Pulmonary artery endothelial cell (primary cell): ENCODE results near the gene FOSL2. TPM values are rescaled to one million over a fixed set of nuclear protein-coding genes. Genes with fewer than 3 reads are reported as not detected.

Source experiments
- DNase-seq: peaks from one replicate; pipeline ENCODE4 v3.0.0-alpha.2; 2011; ENCODE audit warnings: low read depth, low spot score
- total RNA-seq: library from RNA; depleted of rRNA; stranded (reverse); fragments of >200 nt; gene quantifications from 2 replicates; pipeline ENCODE4 v1.2.3, GENCODE V29; 2014

Gene FOSL2
- total RNA-seq, 1 donor from 2014 or later = 36.3 TPM

DNA sequence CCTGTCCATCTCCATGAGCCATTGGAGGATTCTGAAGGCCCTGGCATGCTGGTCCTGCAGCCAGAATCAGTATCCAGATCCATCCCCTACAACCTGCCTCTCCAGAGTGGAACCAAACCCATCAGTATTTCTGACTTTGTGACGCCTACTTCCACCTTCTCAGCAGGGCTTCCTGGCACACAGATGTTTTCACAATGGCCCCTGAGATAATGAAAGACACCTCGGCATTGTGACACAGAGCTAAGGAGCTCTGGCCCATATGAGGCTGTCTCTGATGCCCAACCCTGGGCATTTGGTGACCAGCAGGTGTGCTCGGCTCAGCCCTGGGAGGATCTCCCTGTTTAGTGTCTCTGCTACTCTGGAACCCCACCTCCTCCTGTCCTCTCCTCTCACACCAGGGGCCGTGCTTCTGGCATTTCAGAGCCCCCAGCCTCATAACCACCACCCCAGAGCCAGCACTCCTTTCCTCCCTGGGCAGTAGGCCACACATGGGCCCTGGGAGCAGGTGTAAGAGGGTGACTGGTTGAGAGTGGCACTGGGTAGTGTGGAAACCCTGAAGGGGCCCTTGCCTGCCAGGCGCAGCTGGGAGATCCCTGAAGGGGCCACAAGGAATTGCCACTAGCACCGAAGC, 38.2 kb downstream of the FOSL2 start:
- DNase-seq = no peak

DNA sequence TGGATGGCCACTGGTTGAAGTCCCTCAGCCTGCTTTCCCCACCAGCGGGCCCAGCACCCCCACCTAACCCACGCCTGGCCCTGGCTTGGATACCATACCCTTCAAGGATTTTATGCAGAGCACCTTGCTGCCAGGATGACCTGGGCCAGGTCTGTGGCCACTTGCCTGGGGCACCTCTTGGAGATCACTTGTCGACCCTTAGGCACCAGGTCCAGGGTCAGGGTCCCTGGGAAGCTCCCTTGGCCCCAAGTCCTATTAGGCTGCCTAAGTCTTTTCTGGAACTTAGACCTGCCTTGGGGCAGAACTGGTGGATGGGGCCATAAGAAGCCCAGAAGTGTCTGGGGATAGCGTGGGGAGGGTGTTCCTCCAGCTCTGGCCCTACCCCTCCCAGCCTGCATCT, 39.1 kb downstream of the FOSL2 start:
- DNase-seq = no peak

DNA sequence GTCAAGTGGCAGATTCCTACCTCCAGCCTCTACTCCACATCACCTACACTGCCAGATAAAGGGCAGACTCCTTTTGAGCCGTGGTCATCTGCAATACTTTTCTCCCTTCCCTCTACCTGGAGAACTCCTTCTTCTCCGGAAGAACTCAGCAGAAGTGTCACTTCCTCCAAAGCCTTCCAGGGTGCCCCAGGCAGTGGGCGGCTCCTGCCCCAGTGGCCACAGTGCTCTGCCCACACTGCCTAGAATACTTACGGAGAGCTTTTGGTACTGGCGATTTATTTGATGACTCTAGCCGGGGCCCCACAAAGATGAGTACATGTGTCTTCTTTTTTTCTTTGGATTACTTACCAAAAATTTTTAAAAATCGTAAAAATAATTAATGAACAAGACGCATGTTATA, 39.7 kb downstream of the FOSL2 start:
- DNase-seq = no peak

DNA sequence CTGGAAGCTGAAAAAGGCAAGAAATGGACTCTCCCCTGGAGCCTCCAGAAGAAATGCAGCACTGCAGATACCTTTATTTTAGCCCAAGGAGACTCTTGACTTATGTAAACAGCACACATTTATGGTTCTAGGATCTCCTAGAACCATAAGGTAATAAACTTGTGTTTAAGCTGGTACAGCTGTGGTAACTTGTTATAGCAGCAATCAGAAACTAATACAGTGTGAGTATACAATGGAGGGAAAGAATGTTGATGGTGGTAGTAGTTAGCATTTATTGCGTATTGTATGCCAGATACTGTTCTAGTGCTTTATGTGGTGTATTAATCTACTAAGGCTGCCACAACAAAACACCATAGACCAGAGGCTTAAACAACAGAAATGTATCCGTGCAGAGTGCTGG, 40.6 kb downstream of the FOSL2 start:
- no peak for DNase-seq

DNA sequence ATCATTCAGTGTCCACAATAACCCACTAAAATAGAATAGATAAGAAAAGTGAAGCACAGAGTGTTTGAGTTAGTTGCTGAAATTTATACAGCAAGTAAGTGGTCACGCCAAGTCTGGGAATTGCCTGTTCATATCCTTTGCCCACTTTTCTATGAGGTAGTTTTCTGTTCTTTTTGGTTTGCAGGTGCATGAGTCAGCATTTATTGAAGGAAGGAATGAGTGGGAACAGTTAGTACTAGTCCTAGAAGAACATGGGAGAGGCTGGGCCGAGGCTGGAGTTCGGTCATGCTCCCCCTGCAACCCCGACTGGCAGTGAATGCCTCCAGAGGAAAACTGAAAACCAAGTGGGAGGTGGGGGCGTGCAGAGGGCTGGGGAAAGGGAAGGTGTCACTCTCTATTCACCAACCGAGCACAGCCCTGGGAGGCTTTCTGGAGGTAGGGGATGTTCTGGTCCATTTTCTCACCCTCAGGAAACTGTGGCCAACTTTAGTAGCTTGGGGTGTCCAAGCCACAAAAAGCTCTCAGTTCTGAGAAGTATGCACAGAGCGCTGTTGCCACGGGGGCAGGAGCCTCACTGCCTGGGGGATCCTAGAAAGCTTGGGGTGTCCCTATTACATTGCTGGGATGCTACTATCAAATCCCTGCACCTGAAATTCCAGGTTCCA, 41.4 kb downstream of the FOSL2 start:
- DNase-seq = no peak

DNA sequence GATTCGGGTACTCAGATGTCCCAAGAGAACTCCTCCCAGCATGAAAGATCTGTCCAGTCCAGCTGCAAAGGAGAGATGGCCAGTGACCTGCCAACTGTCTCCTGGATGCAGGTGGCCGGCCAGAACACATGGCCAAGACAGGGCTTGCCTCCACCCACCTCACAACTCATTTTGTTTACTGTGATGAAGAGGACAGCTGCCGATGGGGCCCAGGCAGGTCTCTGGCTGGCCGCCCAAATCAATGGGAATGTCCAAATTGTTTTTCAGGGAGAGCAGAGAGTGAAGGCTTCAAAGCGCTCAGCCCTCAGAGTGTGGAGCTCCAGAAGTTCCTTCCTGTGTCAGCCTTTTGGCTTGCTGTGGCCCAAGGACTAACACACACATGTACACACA, 41.9 kb downstream of the FOSL2 start:
- no peak for DNase-seq

DNA sequence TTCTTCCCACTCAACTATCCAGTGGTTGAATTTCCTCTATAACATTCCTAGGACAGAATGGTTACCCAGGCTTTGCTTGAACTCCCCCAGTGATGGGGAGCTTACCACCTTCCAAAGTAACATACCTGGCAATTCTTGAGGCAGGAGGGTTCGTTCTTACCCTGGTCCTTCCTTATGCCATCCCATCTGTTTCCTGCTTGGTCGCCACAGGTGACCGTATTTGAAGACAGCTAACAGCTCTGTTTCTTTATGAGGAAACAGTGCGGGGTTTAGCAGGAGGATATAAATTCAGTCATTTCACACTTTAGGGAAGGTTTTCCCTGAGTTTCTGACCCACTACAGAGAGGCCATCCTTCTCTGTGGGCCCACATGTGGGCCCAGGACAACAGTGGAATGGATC, 42.6 kb downstream of the FOSL2 start:
- no peak for DNase-seq

DNA sequence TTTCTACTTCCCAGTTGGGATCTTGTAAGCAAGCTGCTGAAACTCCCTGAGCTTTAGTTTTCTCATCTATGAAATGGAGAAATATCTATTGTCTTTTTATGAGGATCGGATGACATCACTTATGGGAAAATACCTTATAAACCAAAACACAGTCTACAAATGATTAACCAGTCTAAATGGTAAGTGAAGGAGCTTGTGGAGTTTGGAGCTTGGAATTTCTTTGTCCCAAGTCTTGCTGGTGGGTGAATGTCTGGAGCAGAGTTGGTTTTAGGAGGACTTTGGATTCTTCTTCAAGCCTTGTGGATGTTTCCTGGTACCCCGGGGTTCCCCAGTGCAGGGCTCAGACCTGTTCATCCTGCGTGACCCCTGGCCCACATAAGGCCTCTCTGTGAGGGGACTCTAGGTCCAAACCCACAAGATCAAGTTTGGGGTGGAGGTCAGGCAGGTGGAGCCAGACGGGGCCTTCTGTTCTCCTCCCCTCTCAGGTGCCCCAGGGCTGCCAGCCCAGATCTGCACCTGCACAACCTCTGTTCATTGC, 43.2 kb downstream of the FOSL2 start:
- DNase-seq = no peak

DNA sequence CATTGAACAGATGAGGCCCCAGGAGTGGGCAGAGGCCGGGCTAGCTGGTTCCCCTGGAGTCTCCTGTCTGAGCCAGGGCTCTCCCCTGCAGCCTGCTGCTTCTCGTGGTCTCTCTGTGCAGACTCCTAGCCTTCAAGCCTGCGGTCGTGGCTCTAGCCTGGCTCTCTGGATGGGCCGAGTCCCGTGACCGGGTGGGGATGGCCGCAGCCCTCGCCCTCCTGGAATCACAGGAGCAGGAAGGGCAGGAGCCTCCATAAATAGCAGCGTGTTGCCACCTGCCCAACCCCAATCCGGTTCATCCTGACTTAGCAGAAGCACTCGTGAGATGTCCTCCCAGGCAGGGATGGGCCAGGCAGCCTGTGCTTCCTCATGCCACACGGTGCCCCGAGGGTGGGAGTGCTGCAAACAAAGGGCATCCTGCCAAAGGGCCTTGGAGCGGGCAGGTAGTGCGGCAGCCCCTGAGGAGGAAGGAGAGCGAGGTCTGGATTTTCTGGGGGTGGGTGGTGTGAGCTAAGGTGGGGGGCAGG, 43.9 kb downstream of the FOSL2 start:
- no peak for DNase-seq

DNA sequence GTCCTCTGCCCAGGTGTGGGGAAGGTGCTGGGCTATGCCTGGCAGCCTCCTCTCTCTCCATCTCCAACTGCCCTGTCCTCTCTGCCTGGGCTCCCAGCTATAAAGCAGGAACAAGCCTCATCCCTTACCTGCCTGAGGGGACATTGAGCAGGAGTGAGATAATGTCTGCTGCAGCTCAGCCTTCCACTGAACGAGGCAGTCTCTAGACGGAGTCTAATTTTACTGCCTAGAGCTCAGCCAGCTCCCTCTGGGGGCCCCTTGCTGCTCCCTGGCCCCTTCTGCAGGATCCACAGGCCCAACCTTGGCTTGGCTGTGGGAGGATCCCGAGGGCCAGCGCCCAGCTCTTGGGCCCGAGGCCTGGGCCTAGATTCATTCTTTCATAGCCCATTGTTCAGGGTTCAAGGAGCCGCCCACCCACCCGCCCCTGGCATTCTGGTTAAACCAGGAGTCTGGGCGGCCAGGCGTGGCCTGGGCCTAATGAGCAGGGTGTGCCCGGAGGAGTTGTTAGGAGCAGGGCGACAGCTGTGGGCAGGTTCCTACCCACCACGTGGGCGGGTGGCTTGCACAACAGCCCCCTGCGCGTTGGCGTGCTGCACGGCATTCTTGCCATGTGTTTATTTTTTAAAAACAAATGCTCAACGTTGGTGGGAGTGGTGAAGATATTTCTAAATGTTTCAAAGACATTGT, 44.6 kb downstream of the FOSL2 start:
- no peak for DNase-seq

DNA sequence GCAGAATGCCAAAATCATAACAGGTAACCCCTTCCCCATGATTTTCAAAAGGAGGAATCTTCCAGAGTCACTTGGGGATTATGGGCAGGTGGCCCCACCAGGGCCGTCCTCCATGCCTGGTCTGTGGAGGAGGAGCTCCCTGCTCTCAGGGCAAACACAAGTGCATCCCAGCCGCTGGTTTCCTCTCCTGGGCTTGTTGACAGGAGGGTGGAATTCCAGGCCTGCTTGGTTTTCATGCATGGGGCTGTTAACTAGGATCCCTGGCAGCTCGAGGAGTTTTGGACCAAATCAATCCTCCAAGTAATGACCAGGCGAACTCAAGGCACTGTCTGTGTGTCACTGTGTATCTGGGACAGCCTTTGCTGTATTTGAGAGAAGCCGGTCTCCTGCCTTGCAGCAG, 45.3 kb downstream of the FOSL2 start:
- DNase-seq = no peak

DNA sequence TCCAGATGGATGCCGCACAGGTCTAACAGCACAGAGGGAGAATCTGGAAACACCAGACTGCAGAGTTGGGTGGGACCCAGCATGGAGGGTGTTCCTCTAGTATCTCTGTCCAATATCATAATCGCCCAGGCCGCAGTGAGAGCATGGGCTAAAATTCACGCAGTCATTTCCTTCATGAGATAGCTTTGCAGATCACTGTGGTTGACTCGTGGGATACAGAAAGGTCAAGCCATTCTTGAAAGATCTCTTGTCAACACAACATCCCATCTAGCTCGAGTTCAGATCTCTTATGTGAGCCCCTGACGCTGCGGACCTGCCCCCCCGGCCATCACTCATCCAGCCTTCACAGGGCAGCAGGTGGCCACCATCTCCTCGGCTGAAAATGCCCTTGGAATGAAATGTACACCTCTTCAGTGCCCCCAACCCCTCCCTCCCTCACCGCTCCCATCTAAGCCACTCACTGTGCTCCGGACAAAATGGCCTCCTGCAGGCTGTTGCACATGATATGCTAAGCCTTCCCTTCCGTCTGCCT, 45.9 kb downstream of the FOSL2 start:
- no peak for DNase-seq

DNA sequence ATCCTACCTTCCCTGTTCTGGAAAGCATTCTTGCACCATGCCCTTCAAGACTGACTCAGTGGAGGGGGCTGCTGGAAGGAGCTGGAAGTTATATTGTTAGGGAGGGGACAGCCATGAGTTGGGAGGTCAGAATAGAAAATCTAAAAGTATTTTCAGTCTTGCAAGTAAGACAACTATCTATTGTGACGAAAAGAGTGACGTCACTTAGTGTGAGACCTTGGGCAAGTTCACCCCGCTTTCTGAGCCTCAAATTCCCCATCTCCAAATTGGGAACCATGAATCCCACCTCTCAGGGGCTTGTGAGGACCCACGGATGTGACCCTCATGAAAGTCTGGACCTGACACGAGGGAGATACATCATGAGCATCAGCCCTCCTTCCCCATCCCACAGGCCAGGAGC, 46.5 kb downstream of the FOSL2 start:
- no peak for DNase-seq

DNA sequence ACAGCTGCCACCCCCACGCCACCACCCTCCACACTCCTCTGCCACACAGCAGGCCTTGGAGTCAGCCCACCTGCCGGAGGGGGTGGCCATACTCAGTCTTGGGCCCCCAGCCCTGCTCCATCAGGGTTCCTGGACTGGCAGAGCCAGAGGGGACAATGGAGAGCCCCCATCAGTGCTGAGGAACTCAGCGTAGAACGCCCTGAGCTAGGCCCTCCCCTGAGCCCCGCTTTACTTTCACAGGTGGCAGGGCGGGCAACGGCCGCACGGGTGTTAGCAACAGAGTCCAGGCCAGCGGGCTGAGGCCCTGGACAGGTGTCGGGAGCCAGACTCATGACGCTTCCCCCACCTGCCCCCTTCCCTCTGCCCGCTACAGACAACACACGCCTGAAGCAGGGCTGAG, 47.1 kb downstream of the FOSL2 start:
- no peak for DNase-seq

DNA sequence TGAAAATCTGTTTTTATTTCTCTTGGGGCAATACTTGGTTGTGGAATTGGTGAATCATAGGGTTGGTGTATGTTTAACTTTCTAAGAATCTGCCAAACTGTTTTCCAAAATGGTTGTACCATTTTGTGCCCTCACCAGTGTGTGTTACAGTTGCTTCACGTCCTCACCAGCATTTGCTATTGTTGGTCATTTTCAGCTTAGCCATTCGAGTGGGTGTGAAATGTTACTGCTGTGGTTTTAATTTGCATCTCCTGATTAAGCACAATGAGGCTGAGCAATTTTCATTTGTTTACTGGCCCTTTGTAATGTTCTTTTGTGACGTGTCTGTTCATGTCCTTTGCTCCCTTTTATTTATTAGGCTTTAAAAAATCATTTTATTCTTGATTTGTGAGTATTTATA, 49.7 kb downstream of the FOSL2 start:
- DNase-seq = no peak

DNA sequence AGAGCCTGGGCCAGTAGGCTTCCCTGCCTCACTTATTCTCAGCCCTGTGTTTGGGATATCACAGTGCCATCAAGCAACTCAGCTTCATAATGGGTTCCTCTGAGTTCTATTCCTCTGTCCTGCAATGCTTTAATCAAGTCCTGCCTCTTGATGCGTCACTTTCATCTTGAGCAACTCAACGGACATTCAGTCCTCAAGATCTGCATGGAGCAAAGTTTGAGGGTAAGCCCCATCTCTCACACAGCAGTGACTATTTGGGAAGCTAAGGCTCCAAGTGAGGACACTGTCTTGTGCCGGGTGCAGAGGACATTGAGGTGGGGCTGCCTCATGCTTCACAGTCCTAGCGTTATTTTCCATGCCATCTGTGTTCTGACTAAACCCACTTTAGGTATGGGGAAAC, 52.3 kb downstream of the FOSL2 start:
- DNase-seq = no peak

DNA sequence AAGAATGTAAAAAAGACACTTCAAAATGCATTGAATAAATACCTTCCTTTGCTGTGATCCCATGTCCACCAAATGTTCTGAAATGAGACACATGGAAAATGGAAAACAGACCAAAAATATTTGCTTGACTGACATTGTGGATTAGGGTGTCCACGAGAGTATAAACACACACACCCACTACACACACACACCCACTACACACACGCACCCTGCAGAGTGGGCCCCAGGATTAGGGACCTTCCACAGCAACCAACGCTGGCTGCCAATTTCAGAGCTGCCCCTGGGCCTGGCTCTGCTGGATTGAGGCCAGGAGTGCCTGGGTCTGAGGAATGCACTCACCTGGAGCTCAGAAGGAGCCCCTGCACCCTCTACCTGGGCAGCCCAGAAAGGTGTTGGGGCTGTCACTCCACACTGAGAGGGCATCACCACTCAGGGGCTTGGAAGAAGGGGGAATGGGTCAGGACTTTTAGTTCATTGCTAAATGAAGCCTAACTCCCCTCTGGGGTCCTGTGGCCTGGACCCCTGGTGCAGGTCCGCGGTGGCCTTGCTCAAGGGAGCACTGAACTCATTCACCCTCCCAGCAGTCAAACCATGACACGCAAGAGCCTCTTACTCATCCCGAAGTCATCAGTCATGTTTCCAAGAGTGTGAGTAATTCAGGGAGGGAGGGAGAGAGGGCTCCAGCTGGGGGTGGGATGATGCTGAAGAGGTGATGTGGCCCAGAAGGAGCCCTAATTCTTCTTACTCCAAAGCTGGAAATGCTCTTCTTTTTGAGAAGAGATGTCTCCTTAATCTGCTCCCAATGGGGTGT, 53.0 kb downstream of the FOSL2 start:
- DNase-seq = peak; percentile 36

DNA sequence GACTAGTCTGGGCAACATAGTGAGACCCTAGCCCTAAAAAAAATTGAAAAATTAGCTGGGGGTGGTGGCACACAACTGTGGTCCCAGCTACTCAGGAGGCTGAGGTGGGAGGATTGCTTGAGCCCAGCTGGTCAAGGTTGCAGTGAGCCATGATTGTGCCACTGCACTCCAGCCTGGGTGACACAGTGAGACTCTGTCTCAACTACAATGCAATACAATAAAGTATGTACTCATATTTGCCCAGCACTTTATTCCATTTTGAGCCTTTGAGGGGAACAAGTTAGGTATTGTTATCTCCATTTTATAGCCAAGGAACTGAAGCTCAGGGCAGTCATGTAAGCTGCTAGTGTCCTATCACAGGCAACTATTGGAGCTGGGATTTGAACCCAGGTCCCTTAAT, 53.9 kb downstream of the FOSL2 start:
- no peak for DNase-seq

DNA sequence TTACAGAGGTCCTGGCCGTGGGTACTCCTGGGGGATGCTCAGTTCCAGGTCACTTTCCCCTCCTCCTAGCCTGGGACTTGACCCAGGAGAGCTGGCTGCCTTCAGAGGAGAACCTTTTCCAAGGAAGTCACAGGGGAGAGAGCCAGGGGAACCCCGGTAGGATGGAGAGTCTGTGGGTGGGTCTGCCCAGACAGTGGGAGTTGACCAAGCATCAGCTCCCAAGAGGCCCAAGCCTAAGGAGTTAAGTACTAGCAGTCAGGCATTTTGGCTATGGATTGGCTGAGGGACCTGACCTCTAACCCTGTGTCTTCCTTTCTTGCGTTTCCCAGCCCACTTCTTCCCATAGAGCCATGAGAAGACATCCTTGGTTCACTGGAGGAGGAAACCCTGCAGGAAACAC, 54.4 kb downstream of the FOSL2 start:
- DNase-seq = no peak

DNA sequence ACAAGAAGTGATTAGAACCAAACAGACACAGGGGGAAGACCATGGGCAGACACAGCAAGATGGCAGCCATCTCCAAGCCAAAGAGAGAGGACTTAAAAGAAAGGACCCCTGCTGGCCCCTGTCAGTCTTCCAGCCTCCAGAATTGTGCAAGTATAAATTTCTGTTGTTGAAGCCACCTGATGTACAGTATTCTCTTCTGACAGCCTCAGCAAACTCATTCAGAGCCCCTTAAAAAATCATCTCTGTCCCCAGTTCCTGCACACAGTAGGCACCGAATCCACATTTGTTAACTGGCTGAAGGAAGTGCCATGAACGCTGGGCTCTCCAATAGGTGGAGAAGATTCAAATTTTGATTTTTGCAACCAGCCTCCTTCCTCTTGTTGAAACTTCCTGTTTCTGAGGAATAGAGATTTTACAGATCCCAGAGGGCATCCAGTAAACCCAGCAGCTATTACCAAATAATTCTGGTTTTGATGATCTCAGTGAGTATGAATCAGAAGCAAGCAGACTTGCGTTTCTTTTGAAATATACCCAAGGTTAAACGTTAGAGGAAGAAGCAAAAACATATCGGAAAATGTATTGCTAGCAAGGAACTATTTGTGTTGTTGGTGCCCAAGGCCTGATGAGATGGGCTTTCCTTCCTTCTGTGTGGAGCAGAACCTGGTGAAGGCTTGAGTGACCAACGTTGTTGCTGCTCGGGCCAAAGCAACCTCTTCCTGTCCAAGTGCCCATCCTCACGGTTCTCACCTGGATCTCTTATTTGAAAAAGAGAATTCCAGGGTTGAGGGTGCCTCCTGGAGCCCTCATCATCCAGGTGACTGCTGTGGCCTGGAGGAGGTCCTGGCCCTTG, 55.5 kb downstream of the FOSL2 start:
- no peak for DNase-seq

DNA sequence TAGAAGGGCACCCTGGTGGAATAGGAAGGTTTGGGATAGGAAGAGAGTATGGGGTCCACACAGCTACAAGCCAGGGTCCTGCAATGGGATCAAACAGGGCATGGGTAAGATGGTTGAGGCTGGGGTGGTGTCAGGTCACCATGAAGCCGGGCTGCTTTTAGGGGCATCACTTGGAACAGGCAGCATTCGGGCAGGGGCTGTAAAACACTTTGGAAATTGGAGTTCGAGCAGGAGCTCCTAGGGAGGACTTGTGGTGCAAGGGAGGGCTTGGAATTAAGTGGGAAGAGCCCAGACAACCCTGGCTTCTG, 56.1 kb downstream of the FOSL2 start:
- no peak for DNase-seq
